Testis (tissue), 3 donors: ENCODE results near the gene CCDC124. TPM values are rescaled to one million over a fixed set of nuclear protein-coding genes. Genes with fewer than 3 reads are reported as not detected.

Experiments
- DNase-seq: peaks from one replicate; pipeline ENCODE4 v3.0.0-alpha.2; 2019
- H3K27ac ChIP-seq, 2 donors: fragments of 200-600 bp; sonication (generic); one replicate each; pipeline ENCODE4 v1.5.1; 2019
- H3K27me3 ChIP-seq: fragments of 200-600 bp; sonication (generic); one replicate; pipeline ENCODE4 v1.5.1; 2019
- H3K36me3 ChIP-seq: fragments of 200-600 bp; sonication (generic); one replicate; pipeline ENCODE4 v1.5.1; 2017; ENCODE audit warnings: low read depth; ENCODE audit errors: missing control alignments
- H3K4me1 ChIP-seq: fragments of 200-600 bp; sonication (generic); one replicate; pipeline ENCODE4 v1.5.1; 2019
- H3K4me3 ChIP-seq, 2 donors: fragments of 200-600 bp; sonication (generic); one replicate each; pipeline ENCODE4 v1.5.1; 2017 to 2019
- H3K9me3 ChIP-seq: fragments of 200-600 bp; sonication (generic); one replicate; pipeline ENCODE4 v1.5.1; 2017
- POLR2A ChIP-seq: fragments of 450-650 bp; IDR thresholded peaks from one replicate; pipeline ENCODE4 v1.6.1; 2017; ENCODE audit warnings: antibody characterized with exemption, mild to moderate bottlenecking, moderate library complexity
- WGBS, 2 donors: methylation state at CpG; one replicate each; pipeline ENCODE4 v1.1.5; 2018; 5-methylcytosine and 5-hydroxymethylcytosine counted together
- intact Hi-C: fragments of 100-400 bp; cut with DNase I; formaldehyde crosslinking; loops from one replicate; pipeline ENCODE4 v1.15.1; 2023; ENCODE audit warnings: low total_unique reads
- polyA plus RNA-seq: library from polyadenylated mRNA; stranded (reverse); fragments of 350-450 nt; fragmentation: Illumina TruSeq; extraction: RNeasy Lipid Tissue Mini Kit (QIAGEN cat#74804); gene quantifications from one replicate; pipeline ENCODE4 v1.2.3, GENCODE V29; 2014; ENCODE audit warnings: low read depth, low replicate concordance; ENCODE audit not compliant: insufficient read depth
- small RNA-seq, 2 donors: library from RNA; depleted of rRNA; stranded (forward); fragments of <200 nt; gene quantifications; one replicate each; pipeline ENCODE3, GENCODE V24; 2016
- total RNA-seq, 2 donors: library from RNA; depleted of rRNA; stranded (reverse); fragments of >200 nt; gene quantifications; one replicate each; pipeline ENCODE4 v1.2.3, GENCODE V29; 2016
- TF ChIP-seq, protein P1 (sequence below), 3 experiments: fragments of 450-650 bp in 2 of 3; fragments of 200-600 bp in 1 of 3; sonication (generic) in 1 of 3; IDR thresholded peaks; one replicate each; pipeline ENCODE4 v1.5.1; 2016 to 2019; ENCODE audit warnings: antibody characterized with exemption in 3 of 3, mild to moderate bottlenecking in 2 of 3, moderate library complexity in 1 of 3

The CCDC124 gene
- total and polyA plus RNA-seq, 3 donors from 2014 or later: 51.5 to 75.0 (median 69.5) TPM

GRCh38 chr19:17989425-17990094 lies 56.7 kb downstream of the CCDC124 start:
- Histone ChIP-seq H3K4me3 (no peak overlapping the region), H3K36me3 (no peaks in the 10 kb centered on the region), H3K9me3 (no peaks in the 10 kb centered on the region), H3K27me3 (no peaks in the 10 kb centered on the region), H3K27ac (no peak overlapping the region), H3K4me1 (no peaks in the 10 kb centered on the region)
- WGBS, 2 donors: 96% methylated on average over 16 of the region's 16 CpGs
- intact Hi-C loops: loop anchor here (5.0 kb wide), 1 partner anchor 132 kb away; the partner anchor contains the start of gene RPL18A
- TF ChIP-seq, protein P1, sequence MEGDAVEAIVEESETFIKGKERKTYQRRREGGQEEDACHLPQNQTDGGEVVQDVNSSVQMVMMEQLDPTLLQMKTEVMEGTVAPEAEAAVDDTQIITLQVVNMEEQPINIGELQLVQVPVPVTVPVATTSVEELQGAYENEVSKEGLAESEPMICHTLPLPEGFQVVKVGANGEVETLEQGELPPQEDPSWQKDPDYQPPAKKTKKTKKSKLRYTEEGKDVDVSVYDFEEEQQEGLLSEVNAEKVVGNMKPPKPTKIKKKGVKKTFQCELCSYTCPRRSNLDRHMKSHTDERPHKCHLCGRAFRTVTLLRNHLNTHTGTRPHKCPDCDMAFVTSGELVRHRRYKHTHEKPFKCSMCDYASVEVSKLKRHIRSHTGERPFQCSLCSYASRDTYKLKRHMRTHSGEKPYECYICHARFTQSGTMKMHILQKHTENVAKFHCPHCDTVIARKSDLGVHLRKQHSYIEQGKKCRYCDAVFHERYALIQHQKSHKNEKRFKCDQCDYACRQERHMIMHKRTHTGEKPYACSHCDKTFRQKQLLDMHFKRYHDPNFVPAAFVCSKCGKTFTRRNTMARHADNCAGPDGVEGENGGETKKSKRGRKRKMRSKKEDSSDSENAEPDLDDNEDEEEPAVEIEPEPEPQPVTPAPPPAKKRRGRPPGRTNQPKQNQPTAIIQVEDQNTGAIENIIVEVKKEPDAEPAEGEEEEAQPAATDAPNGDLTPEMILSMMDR (IDR thresholded peaks at IDR 0.05): no peak
- TF ChIP-seq POLR2A: no peak
- no peak for DNase-seq

GRCh38 chr19:17993076-17993813 lies 60.4 kb downstream of the CCDC124 start:
- Histone ChIP-seq H3K4me1 (no peaks in the 10 kb centered on the region), H3K27ac (no peak overlapping the region), H3K4me3 (no peak overlapping the region), H3K9me3 (no peaks in the 10 kb centered on the region), H3K36me3 (no peaks in the 10 kb centered on the region), H3K27me3 (no peaks in the 10 kb centered on the region)
- TF ChIP-seq, protein P1 (IDR thresholded peaks at IDR 0.05): no peak
- TF ChIP-seq POLR2A: no peak
- DNase-seq: no peak
- 87 to 88% methylated on average over 21 to 27 of the region's 27 CpGs for WGBS, 2 donors
- intact Hi-C loops: loop anchor here (5.0 kb wide), 1 partner anchor 136 kb away; the partner anchor contains the start of gene RPL18A

Small RNA genes within 50 kb of the gene (small RNA-seq; reads per million reads assigned to genes)
- gene RNA5SP468: 0 reads per million in 2 donors

Other genes with a start within 250 kb of the CCDC124 start
- gene UNC13A, start 244.7 kb upstream of the CCDC124 start, total RNA-seq: 1 to 10 TPM; 2.6 to 3.2 TPM
- 1.2 TPM for gene UNC13A, start 244.7 kb upstream of the CCDC124 start, polyA plus RNA-seq
- gene MAP1S, start 213.5 kb upstream of the CCDC124 start, total RNA-seq: 100 to 1,000 TPM in 1 of 2 donors, 10 to 100 TPM in 1; 95.5 to 106 TPM
- 123 TPM for gene MAP1S, start 213.5 kb upstream of the CCDC124 start, polyA plus RNA-seq
- 10 to 100 TPM; 12.8 to 15.6 TPM for gene FCHO1, start 181.5 kb upstream of the CCDC124 start, total RNA-seq
- 9.8 TPM for gene FCHO1, start 181.5 kb upstream of the CCDC124 start, polyA plus RNA-seq
- gene B3GNT3, start 137.9 kb upstream of the CCDC124 start, total RNA-seq: under 1 TPM; 0.19 to 0.71 TPM
- 0.63 TPM for gene B3GNT3, start 137.9 kb upstream of the CCDC124 start, polyA plus RNA-seq
- gene INSL3, start 111.5 kb upstream of the CCDC124 start, total RNA-seq: 100 to 1,000 TPM in 1 of 2 donors, 10 to 100 TPM in 1; 39.0 to 183 TPM
- gene INSL3, start 111.5 kb upstream of the CCDC124 start, polyA plus RNA-seq: 1,477 TPM
- gene JAK3, start 85.0 kb upstream of the CCDC124 start, total RNA-seq: 10 to 100 TPM in 1 of 2 donors, 1 to 10 TPM in 1; 5.0 to 10.5 TPM
- 3.5 TPM for gene JAK3, start 85.0 kb upstream of the CCDC124 start, polyA plus RNA-seq
- 1,000 to 10,000 TPM in 1 of 2 donors, 100 to 1,000 TPM in 1; 551 to 1,098 TPM for gene RPL18A, start 73.1 kb upstream of the CCDC124 start, total RNA-seq
- 828 TPM for gene RPL18A, start 73.1 kb upstream of the CCDC124 start, polyA plus RNA-seq
- 1 to 10 TPM in 1 of 2 donors, under 1 TPM in 1; 0.79 to 1.4 TPM for gene SLC5A5, start 61.1 kb upstream of the CCDC124 start, total RNA-seq
- gene SLC5A5, start 61.1 kb upstream of the CCDC124 start, polyA plus RNA-seq: 1.1 TPM
- gene KCNN1, start 34.1 kb downstream of the CCDC124 start, total RNA-seq: 10 to 100 TPM; 10.3 to 15.9 TPM
- 4.4 TPM for gene KCNN1, start 34.1 kb downstream of the CCDC124 start, polyA plus RNA-seq
- 10 to 100 TPM; 13.0 to 15.3 TPM for gene ARRDC2, start 75.2 kb downstream of the CCDC124 start, total RNA-seq
- 10.3 TPM for gene ARRDC2, start 75.2 kb downstream of the CCDC124 start, polyA plus RNA-seq
- gene IL12RB1, start 153.9 kb downstream of the CCDC124 start, total RNA-seq: 1 to 10 TPM in 1 of 2 donors, under 1 TPM in 1; 0.39 to 2.5 TPM
- 1.8 TPM for gene IL12RB1, start 153.9 kb downstream of the CCDC124 start, polyA plus RNA-seq
- 10 to 100 TPM in 1 of 2 donors, 1 to 10 TPM in 1; 9.7 to 11.2 TPM for gene MAST3, start 164.8 kb downstream of the CCDC124 start, total RNA-seq
- 5.0 TPM for gene MAST3, start 164.8 kb downstream of the CCDC124 start, polyA plus RNA-seq
- gene PIK3R2, start 220.1 kb downstream of the CCDC124 start, total RNA-seq: 10 to 100 TPM; 87.6 to 94.3 TPM
- gene PIK3R2, start 220.1 kb downstream of the CCDC124 start, polyA plus RNA-seq: 21.0 TPM
- gene IFI30, start 240.8 kb downstream of the CCDC124 start, total RNA-seq: 1 to 10 TPM; 3.2 to 7.4 TPM
- gene IFI30, start 240.8 kb downstream of the CCDC124 start, polyA plus RNA-seq: 47.6 TPM